Measurements from ENCODE around the gene HHIPL1.

The HHIPL1 gene

GRCh38 chr14:99691111-99691885, 46.4 kb downstream of the HHIPL1 start:
- Histone ChIP-seq H3K27me3 (ENCODE audit: control insufficient read depth, low read length) (peaks cover 5% of the 10 kb centered on the region), H3K79me2 (ENCODE audit: control insufficient read depth, low read length) (no peaks in the 10 kb centered on the region), H3K9me2 (replicated peaks; ENCODE audit: control insufficient read depth, low read length) (no peaks in the 10 kb centered on the region), H3K27ac (ENCODE audit: low read depth, low read length) (no peak overlapping the region), H3K9me3 (ENCODE audit: control insufficient read depth, insufficient read depth, low read length) (no peaks in the 10 kb centered on the region), H3K4me1 (ENCODE audit: control insufficient read depth, low read length) (peaks cover 13% of the 10 kb centered on the region), H3K4me2 (ENCODE audit: low read length) (no peak overlapping the region), H3K36me3 (ENCODE audit: control insufficient read depth, low read length) (no peaks in the 10 kb centered on the region), H3K4me3 (ENCODE audit: low read length) (no peak overlapping the region), H4K20me1 (ENCODE audit: control insufficient read depth, insufficient read depth, low read depth, low read length) (no peaks in the 10 kb centered on the region), H3F3A (ENCODE audit: control insufficient read depth, insufficient read depth) (no peaks in the 10 kb centered on the region)
- TF ChIP-seq EZH2phosphoT487 (IDR thresholded peaks at IDR 0.05; ENCODE audit: borderline replicate concordance, low read length) (no peak), CTCF (IDR thresholded peaks at IDR 0.05; ENCODE audit: low read depth, low read length, poor library complexity, severe bottlenecking) (no peak)

GRCh38 chr14:99693918-99694317, 49.0 kb downstream of the HHIPL1 start:
- Histone ChIP-seq H3K4me1 (ENCODE audit: control insufficient read depth, low read length) (no peaks in the 10 kb centered on the region), H3K9me2 (replicated peaks; ENCODE audit: control insufficient read depth, low read length) (no peaks in the 10 kb centered on the region), H3K27me3 (ENCODE audit: control insufficient read depth, low read length) (no peaks in the 10 kb centered on the region), H3K4me2 (ENCODE audit: low read length) (no peak overlapping the region), H3F3A (ENCODE audit: control insufficient read depth, insufficient read depth) (no peaks in the 10 kb centered on the region), H3K4me3 (ENCODE audit: low read length) (no peak overlapping the region), H3K79me2 (ENCODE audit: control insufficient read depth, low read length) (no peaks in the 10 kb centered on the region), H3K9me3 (ENCODE audit: control insufficient read depth, insufficient read depth, low read length) (no peaks in the 10 kb centered on the region), H3K36me3 (ENCODE audit: control insufficient read depth, low read length) (no peaks in the 10 kb centered on the region), H3K27ac (ENCODE audit: low read depth, low read length) (no peak overlapping the region), H4K20me1 (ENCODE audit: control insufficient read depth, insufficient read depth, low read depth, low read length) (no peaks in the 10 kb centered on the region)
- no peak for TF ChIP-seq EZH2phosphoT487 (IDR thresholded peaks at IDR 0.05; ENCODE audit: borderline replicate concordance, low read length)
- TF ChIP-seq CTCF (IDR thresholded peaks at IDR 0.05; ENCODE audit: low read depth, low read length, poor library complexity, severe bottlenecking): no peak

- Histone ChIP-seq H3K9me2 (replicated peaks; ENCODE audit: control insufficient read depth, low read length) (no peaks in the 10 kb centered on the region), H3K36me3 (ENCODE audit: control insufficient read depth, low read length) (no peaks in the 10 kb centered on the region), H3K79me2 (ENCODE audit: control insufficient read depth, low read length) (no peaks in the 10 kb centered on the region), H3K4me3 (ENCODE audit: low read length) (no peak overlapping the region), H3K4me2 (ENCODE audit: low read length) (no peak overlapping the region), H3K27me3 (ENCODE audit: control insufficient read depth, low read length) (no peaks in the 10 kb centered on the region), H3K4me1 (ENCODE audit: control insufficient read depth, low read length) (no peaks in the 10 kb centered on the region), H3K9me3 (ENCODE audit: control insufficient read depth, insufficient read depth, low read length) (no peaks in the 10 kb centered on the region), H4K20me1 (ENCODE audit: control insufficient read depth, insufficient read depth, low read depth, low read length) (no peaks in the 10 kb centered on the region), H3F3A (ENCODE audit: control insufficient read depth, insufficient read depth) (no peaks in the 10 kb centered on the region), H3K27ac (ENCODE audit: low read depth, low read length) (no peak overlapping the region)
- TF ChIP-seq CTCF (IDR thresholded peaks at IDR 0.05; ENCODE audit: low read depth, low read length, poor library complexity, severe bottlenecking) (no peak), EZH2phosphoT487 (IDR thresholded peaks at IDR 0.05; ENCODE audit: borderline replicate concordance, low read length) (no peak)
Observed at GRCh38 chr14:99696929-99697328, 52.0 kb downstream of the HHIPL1 start.

Data from DOHH2 (cell line).